Measurements from ENCODE around the gene CDX1.

CDX1 gene

DNA sequence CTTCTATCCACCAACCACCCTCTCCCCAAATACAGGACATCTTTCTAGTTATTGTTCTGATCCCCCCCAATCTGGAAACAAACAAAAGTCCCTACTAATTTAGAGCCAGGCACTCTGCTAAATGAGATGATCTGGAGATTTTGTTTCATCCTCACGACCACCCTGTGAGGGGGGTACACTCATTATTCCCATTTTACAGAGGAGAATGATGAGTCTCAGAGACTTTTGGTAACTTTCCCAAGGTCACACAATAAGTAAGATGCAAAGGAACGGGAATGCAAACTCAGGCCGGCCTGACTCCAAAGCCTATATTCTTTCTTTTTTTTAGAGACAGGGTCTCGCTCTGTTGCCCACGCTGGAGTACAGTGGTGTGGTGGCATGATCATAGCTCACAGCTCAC lies 20.3 kb upstream of the CDX1 start:
- DNase-seq (ENCODE audit: low read depth in 2 of 2): no peak

DNA sequence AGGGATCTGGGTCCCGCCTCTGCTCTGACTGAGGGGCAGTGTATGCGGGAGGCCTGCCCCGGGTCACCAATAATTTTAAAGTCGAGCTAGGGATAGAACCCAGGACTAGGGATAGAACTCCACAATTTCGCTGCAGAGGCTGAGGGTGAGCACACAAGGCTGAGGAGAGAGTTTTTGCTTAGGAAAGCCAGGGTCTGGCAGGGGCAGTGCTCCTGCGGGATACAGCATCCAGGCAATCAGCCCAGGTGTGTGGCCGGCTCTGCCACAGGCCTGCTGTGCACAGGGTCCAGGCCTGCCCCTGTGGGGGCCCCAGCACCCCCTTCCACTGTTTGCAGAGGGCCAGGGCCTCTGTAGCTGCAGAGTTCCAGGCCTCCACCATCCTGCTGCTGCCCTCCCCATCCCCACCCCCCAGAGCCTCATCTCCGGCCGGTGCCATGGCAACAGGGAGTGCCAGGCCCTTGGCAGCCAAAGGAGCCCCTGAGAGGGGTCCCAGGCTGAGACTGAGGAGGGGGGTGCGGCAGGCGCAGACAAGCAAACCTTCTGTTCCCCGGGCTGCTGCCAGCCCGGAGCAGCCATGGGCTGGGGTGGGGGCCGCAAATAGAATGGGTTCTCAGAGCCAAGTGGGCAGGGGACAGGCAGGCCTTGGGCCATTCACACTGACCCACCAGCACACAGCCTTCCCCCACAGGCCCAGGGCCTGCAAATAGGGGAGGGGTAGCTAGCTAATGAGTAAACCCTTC lies 19.5 kb upstream of the CDX1 start:
- DNase-seq (ENCODE audit: low read depth in 2 of 2): no peak

DNA sequence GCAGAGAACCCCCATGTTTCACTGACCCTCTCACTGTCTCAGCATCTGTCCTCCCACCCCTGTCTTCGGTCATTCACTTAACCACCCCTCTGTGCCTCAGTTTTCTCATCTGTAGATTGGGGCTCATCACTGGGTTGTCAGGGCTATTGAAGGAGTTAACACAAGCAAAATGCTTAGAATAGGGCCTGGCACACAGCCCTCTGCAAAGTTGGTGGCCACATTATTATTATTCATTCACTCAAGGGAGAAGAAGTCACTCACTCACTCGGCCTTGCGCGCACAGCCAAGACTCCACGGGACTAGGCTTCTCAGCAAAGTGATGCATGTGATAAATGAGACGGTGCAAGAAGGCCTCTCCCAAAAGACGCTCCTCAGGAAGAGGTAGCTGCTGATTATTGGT lies 18.9 kb upstream of the CDX1 start:
- DNase-seq (ENCODE audit: low read depth in 2 of 2): no peak

DNA sequence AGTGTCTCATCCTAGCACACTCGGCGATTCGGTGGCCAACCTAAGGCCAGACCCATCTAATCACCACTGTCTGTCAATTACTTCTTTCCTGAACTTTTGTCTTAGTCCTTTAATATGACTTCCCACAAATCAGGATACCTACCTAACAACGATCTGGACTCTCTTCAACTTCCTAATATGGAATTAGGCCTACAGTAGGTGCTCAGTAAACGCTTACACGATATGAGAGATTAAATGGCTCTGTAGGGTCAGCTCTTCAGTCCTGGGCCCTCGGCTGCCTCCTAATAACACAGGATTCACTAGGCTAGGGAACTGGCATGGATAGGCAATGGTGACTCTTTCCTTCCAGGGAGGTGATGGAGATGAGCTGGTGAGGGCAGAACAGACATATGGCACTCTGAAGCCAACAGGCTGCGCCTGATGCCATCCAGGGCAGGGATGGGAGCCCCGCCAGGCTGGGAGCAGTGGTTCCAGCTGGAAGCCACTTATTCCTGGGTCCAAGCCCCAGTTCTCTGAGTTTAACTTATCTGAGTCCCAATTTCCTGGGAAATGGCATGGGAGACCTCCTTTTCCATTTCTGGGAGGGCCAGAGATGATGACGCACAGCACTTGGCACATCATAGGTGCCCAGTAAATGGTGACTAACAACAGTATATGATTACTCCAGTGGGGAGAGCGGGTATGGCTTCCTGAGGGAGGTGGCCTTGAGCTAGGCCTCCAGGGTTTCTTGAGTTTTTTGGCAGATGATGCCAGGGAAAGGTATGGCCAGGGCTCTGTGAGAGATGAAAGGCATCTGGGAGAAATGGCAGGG lies 18.3 kb upstream of the CDX1 start:
- DNase-seq (ENCODE audit: low read depth in 2 of 2): no peak

DNA sequence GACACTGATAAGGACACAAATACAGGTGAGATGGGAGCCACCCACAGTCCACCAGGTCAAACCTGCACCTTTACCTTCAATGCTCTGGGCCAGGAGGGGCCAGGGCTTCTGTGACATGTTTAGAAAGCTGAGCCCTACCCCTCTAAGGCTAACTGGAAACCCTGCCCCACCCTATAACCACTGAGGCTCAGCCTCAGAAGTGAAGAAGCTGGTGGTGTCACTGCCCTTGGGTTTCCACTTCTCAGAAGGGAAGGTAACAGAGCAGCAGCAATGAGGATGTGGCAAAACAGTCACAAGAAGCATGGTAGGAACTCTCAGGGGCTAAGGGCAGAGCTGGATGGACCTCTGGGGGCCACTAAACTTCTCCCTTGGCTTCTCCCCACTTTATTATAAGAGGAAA lies 17.0 kb upstream of the CDX1 start:
- DNase-seq (ENCODE audit: low read depth in 2 of 2): no peak

DNA sequence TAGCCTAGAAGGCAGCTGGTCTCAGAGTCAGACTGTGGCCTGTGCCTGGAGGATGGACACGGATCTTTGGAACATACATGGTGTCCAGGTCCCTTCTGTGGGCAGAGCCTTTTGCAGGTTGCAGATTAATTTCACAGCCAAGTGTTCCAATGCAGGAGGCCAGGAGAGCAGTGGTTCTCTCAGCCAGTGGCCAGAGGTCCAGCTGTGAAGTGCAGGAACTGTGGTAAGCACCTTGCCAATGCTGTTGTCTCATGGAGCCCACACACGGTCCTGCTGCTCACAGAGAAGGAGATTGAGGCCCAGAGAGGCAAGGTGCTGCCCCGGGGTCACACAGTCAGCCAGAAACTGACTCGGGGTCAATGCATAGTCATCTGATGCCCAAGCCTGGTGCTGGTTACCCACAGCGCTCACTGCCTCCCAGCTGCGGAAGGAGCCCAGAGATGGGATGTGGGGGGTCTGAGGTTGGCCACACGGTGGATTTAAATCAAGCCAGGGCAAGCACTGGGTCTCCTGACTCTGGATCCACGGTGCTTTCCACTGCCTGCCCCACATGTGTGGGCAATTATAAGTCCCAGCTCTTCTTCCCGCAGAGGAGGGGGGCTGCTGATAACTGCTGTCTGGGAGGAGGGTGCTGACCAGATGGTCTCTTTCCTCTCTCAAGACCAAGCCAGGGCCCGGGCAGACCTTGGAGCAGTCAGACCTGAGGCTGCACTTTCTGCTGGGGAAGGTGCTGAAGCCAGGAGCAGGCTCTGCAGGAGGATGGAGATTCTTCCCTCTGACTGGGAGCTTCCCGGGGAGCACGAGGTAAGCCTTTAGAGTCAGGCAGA lies 13.7 kb upstream of the CDX1 start:
- DNase-seq (ENCODE audit: low read depth in 2 of 2): no peak

DNA sequence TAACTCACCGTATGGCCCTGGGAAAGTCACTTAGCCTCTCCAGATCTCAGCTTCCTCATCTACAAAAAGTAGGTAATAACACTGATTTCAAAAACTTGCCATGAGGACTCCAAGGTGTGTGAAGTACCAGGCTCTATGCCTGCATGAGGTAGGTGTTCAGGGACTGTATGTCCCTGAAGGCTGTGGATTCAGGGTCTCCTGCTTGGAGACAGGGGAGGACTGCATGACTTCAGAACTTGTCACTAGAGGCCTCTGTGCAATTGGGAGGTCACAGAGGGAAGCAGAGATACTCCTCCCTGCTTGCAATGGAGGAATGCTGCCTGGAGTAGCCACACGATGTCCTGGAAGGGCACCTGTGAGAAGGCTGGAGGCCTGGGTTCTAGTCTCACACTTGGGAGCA lies 13.1 kb upstream of the CDX1 start:
- DNase-seq (ENCODE audit: low read depth in 2 of 2): no peak

DNA sequence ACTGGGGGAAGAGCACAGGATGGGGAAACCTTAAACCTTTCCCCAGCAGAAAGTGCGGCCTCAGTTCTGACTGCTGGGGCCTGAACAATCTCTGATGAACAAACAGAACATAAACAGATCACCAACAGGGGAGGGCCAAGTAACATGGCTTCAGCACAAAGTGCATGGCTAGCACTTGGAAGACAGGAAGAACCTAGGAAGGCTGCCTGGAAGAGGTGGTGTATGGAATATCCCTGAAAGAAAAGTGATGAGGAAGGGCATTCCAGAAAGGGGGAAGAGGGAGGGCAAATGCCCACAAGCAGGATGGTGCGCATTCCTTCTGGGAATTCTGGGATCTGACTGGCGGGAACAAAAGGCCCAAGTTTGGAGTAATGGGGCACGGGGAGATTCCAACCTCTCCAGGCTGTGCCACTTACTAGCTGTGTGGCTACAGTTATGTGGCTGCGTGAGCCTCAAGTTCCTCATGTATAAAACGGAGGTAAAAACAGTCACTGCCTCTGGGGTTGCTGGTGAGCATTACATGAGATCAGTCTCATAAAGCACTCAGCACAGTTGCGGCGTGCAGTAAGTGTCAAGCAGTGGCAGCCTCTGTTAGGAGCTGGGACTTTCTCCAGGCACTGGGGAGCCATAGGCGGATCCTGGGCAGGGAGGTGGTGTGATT lies 12.5 kb upstream of the CDX1 start:
- no peak for DNase-seq (ENCODE audit: low read depth in 2 of 2)

DNA sequence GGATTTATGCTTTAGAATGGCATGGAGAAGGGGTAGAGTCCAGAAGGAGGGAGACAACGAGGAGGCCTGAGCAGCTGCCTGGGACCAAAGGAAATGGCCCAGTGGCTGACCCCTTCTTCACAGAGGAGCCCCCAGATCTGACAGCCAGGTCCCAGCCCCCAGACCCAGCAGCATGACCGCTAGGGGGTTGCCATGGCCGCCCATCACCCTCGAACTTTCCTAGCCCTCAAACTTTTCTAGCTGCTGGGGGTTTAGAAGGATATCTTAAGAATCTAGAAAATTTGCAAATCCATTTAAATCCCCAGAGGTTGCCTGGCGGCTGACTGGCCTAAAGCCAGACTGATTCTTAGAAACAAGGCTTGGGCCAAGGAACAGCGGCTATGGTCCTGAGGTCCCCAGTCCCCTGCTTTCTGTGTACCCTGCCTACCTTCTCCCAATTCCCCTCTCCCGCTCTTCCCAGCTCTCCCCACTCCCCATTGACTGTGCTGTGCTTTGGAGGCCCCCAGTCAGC lies 11.9 kb upstream of the CDX1 start:
- no peak for DNase-seq (ENCODE audit: low read depth in 2 of 2)

DNA sequence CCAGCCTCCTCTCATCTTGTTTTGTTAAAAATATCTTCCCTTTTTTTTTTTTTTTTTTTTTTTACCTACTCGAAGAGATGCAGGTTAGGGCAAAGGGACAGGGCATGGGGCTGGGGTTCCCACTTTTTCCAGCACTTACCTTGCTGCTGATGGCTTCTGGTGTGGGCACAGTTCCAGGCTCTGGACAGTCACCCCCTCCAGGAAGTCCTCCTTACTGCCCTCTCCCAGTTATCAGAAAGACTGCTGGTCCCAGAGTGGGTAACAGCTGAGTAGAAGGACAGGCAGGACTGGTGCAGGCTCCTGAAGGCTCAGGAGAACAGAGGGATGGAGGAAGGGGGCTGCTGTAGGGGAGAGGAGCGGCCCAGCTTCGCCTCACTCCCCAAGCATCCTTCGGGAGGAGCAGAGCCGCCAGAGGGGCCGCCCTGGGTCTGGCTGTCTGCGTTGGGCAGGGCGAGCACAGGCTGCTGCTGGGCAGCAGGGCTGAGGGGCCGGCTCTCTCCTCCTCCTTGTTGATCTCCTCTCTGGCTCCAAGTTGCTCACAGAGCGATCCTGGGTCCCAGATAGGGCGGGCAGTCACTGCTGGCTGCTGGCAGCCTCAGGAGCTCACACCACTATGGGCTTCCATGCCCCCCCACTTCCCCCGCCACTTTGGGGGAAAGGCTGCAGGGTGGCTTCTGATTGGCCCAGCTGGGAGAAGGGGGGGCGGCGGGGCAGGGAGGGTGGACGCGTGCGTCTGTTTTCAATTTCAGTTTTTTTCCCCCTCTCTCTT lies 11.1 kb upstream of the CDX1 start, which contains the start of gene PDGFRB:
Gene PDGFRB, minus strand, starts transcription at position 588 of the 769 bp plus-strand sequence. CDS start 18,798 bp downstream, outside the sequence.
- DNase-seq (ENCODE audit: low read depth in 2 of 2): peak; percentile 10 to 31

DNA sequence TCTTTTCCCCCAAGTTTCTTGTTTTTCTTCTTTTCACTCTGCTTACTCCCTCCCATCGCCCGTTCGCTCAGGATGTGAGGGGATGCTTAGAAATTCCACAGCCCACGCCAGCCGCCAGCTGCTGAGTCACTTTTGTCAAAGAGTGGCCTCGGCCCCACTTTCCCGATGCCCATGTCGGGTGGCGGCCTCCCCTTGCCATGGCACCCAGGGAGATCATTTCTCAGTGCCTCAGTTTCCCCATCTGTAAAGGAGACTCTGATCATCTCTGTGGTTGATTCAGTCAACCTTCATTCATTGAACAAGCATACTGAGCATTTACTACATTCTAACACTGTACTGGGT lies 10.6 kb upstream of the CDX1 start:
- DNase-seq (ENCODE audit: low read depth in 2 of 2): no peak

DNA sequence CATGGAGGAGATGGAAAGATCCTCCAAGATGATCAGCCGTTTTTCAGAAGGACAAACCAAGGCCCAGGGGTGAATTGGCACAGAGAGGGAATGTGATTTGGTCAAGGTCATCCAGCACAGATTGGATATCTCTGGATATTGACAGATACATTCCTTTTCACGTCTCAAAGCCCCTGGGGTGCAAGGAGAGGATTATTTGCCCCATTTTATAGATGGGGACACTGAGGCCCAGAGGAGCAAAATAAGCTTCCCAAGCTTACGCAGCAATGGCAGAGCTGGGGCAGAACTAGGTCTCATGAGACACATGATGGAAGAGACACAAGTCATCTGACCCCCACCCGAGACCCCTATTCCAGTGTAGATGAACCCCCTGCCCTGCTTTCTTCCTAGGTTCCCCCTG lies 10.0 kb upstream of the CDX1 start:
- DNase-seq (ENCODE audit: low read depth in 2 of 2): no peak

DNA sequence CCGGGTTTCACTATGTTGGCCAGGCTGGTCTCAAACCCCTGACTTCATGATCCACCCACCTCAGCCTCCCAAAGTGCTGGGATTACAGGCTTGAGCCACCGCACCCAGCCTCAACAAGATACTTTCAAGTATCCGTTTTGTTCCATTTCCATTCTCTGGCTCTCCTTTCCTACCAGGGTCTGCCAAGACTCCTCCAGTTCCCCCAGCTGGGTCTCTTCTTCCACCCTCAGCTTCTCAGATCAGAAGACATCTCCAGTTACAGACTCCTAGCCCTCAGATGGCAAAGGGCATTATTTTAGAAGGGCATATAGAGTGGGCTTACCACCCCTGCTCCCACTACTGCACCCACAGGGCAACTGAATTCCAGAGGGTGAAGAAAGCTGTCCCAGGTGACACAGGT lies 9.4 kb upstream of the CDX1 start:
- no peak for DNase-seq (ENCODE audit: low read depth in 2 of 2)

DNA sequence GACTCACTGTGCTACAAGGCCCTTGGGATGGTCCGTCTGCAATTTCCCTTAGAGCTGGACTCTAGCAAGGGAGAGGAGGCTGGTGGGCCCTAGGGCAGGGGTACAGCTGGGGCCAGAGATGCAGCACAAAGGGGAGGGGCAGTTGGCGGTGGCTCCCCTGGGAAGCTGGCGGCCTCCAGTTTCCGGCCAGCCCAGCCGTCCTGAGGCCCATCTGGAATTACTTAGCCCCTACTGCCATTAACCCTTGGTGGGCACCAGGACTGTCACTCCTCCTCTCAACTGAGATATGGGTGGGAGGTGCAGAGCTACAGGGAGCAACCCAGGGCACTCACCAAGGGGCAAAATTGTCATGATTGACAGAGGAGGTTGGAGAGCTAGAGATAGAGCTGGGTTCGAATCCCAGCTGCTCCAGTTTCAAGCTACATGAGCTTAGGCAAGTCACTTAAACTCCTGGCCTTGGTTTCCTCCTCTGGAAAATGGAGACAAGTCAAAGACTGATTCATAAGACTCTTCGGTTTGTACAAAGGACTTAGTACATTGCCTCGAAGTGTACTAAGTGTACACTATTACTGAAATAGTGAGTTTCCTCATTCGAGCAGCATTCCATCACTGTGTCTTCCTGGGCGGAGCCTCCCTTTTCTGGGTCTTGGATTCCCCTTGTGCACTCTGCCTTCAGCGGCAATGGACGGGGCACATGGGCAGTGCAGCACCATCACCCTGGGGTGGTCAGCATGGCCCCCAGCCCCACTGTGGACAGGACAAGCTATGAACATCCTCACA lies 8.2 kb upstream of the CDX1 start:
- no peak for DNase-seq (ENCODE audit: low read depth in 2 of 2)

DNA sequence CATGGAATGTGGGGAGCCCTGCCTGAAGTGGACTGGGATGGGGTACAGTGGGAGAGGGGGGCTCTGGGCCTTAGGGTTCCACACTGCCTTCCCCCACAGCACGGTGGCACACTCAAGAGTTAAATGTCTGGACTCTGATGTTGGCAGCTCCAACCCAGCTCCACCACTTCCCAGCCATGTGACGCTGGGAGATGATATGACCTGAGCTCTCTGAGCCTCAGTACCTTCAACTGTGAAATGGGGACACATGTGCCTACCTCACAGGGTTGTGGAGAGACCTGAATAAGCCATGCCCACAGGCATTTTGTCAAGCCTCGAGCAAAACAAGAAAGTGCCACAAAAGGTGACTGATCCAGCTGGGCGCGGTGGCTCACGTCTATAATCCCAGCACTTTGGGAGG lies 7.5 kb upstream of the CDX1 start:
- no peak for DNase-seq (ENCODE audit: low read depth in 2 of 2)

DNA sequence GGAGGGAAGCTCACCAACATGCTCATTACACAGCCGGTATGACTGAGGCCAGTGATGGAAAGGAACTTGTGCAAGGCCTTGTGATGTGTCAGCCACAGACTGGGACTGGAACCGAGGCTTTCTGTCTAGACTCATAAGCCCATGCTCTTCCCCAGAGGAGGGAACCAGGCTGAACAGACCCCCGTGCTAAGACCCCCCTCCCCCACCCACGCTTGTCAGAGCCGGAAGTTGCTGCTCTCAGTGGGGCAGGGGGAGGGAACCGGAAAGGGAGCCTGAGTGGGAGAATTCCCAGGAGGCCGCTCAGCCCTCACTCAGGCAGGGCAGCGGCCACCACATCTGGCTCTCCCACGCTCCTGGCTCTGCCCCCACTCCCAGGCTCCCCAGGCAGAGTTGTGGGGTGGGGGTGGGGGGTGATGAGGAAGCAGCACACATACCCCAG lies 6.8 kb upstream of the CDX1 start:
- no peak for DNase-seq (ENCODE audit: low read depth in 2 of 2)

DNA sequence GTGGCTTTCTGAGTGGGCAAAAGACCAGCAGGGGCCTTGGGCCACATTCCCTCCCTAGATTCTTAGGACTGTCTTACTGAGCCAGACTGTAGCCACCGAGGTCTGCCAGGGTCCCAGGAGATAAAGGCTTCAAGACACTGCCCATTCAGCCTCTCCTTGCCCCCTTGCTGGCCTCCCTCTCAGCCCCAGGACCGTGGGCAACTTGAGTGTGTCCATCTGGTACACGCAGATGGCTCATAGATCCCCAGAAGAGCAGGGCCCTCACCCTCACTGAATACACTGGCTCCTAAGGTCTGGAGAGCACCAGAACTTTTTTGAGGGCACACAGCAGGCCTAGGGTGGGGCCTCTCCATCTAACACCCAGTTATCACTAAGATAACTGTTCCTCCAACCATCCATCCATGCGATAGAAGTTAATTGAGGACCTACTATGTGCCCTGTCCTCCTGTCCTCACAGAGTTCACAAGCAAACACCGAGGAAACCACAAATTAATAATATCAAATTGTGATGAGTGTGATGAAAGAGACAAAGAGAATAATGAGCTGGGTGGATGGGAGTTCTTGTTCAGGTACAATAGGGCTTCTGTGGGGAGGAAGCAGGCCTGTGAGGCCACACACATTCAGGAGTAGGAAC lies 6.0 kb upstream of the CDX1 start:
- no peak for DNase-seq (ENCODE audit: low read depth in 2 of 2)

DNA sequence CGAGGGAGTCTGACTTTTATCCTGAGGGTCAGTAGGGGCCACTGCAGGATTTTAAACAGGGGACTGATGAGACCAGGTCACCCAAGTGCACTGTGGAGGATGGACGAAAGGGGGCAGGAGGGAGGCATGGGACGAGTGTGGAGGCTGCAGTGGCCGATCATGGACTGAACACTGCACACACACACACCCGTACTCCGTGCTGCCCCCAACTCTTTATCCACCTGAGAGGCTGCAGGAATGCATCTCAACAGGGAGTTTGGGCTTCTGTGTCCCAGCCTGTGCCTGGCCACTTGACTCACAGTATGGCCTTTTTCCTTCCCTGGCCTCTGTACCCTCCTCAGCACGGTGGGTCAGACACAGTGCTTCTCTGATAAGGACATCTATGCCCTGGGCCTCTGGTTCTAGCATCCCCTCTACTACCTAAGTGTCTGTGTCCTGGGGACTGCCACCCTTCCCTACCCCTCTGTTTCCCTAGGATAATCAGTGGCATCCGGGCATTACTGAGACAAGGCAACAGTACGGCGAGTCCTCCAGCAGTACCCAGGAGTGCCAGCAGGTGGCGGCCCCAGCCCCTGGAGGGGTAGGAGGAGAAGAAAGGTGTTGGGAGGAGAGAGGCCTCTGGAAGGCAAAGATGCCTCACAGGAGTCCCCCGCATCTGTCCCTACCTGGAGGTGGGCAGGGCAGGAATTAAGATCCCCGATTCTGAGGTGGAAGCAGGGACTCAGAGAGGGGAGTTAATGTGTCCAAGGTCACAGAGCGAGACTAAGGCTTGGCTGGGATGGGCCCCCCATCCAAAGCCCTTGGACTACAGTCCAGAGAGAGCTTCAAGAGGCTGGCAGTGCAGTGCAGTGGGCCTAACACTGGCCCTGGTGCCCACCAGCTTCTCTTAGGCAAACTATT lies 5.1 kb upstream of the CDX1 start:
- DNase-seq (ENCODE audit: low read depth in 2 of 2): peak; percentile 23 to 42

DNA sequence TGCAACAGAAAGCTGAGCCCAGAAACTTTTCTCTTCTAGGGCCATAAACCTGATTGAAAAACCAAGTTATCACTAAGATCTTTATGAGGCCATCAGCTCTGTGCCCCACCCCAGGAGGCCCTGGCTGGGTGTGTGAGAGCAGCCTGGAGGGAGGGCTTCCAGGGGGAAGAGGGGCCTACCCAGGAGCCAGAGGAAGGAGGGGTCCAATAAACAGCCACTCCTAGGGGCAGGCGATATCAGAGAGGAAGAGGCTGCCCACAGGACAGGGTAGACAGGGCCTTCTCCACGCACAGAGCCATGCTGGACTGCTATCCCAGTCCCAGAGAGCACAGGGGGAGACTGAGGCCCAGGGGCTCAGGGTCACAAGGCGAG lies 4.5 kb upstream of the CDX1 start:
- no peak for DNase-seq (ENCODE audit: low read depth in 2 of 2)

All from stimulated activated CD8-positive, alpha-beta memory T cell treated with anti-CD3 and anti-CD28 coated beads, Interleukin-15, amount 100 ng/mL, for 4 hours (primary cell).